Adrenal gland (tissue), 12 donors: Measurements from ENCODE around the gene USP6NL. TPM values are rescaled to one million over a fixed set of nuclear protein-coding genes. Genes with fewer than 3 reads are reported as not detected.
A peak's percentile ranks its signal among the peaks of the same experiment; 100 is the strongest.

Source experiments
- DNase-seq, 7 donors: peaks; one replicate each; pipeline ENCODE4 v3.0.0-alpha.2; 2019 to 2020
- H3K27ac ChIP-seq, 5 donors: fragments of 200-600 bp; sonication (generic) in 4 of 5; 1 replicate in 3 of 5; 2 replicates in 2 of 5; pipeline versions ENCODE4 v1.5.1 to v1.8.0; 2016 to 2020; ENCODE audit warnings: mild to moderate bottlenecking in 1 of 5
- H3K27me3 ChIP-seq: fragments of 200-600 bp; 2 replicates; pipeline ENCODE4 v1.8.0; 2021
- H3K36me3 ChIP-seq, 2 donors: fragments of 200-600 bp; replicated peaks in 1 of 2; 1 replicate in 1 of 2; 2 replicates in 1 of 2; pipeline versions ENCODE4 v1.5.1 to v1.8.0; 2018 to 2022
- H3K4me1 ChIP-seq, 2 donors: fragments of 200-600 bp; replicated peaks in 1 of 2; 1 replicate in 1 of 2; 2 replicates in 1 of 2; pipeline versions ENCODE4 v1.5.1 to v1.8.0; 2018 to 2021
- H3K4me3 ChIP-seq, 4 donors: fragments of 200-600 bp; sonication (generic) in 3 of 4; one replicate each; pipeline ENCODE4 v1.5.1; 2016 to 2018
- H3K9me3 ChIP-seq, 3 donors: fragments of 200-600 bp; sonication (generic) in 1 of 3; replicated peaks in 1 of 3; 1 replicate in 2 of 3; 2 replicates in 1 of 3; pipeline versions ENCODE4 v1.5.1 to v1.8.0; 2016 to 2021
- POLR2A ChIP-seq, 2 donors: fragments of 450-650 bp; IDR thresholded peaks; one replicate each; pipeline ENCODE4 v1.6.1; 2017; ENCODE audit warnings: antibody characterized with exemption in 2 of 2, mild to moderate bottlenecking in 2 of 2, moderate library complexity in 1 of 2
- WGBS, 4 donors: extraction: QIAGEN DNeasy Blood & Tissue Kit in 2 of 4; methylation state at CpG; one replicate each; pipeline versions ENCODE4 v1.1.5 to v1.1.7; 2013 to 2017; 5-methylcytosine and 5-hydroxymethylcytosine counted together
- intact Hi-C, 2 donors: fragments of 100-400 bp; cut with DNase I; formaldehyde crosslinking; loops; one replicate each; pipeline versions ENCODE4 v1.14.1 to v1.15.0; 2022 to 2023
- polyA plus RNA-seq, 3 donors: library from polyadenylated mRNA; stranded (reverse); fragments of 200-250 nt in 2 of 3; fragments of 350-450 nt in 1 of 3; fragmentation: Illumina TruSeq in 1 of 3; extraction: RNeasy Lipid Tissue Mini Kit (QIAGEN cat#74804) in 1 of 3; gene quantifications; one replicate each; pipeline ENCODE4 v1.2.3, GENCODE V29; 2013 to 2014
- total RNA-seq, 9 donors: library from RNA; depleted of rRNA in 4 of 9; stranded (reverse); fragments of >200 nt in 4 of 9; fragments of 120-200 nt in 1 of 9; fragmentation: NEBNext Ultra II Directional in 1 of 9; extraction: Animal tissue kit (Norgen Biotek cat#: 25700) in 1 of 9; gene quantifications; one replicate each; pipeline versions ENCODE4 v1.1.0 to v1.2.4, GENCODE V29; 2013 to 2023
- TF ChIP-seq, protein P1 (sequence below), 6 experiments: fragments of 450-650 bp in 4 of 6; fragments of 200-600 bp in 2 of 6; sonication (generic) in 1 of 6; IDR thresholded peaks; 1 replicate in 5 of 6; 2 replicates in 1 of 6; pipeline versions ENCODE4 v1.5.1 to v1.8.0; 2016 to 2021; ENCODE audit warnings: antibody characterized with exemption in 6 of 6, mild to moderate bottlenecking in 2 of 6, moderate library complexity in 1 of 6
- donor health status: healthy with polysubstance abuse.
- donor health status: Bipolar disorder and iron deficiency.
- donor health status: DM: yes; HTN: yes; CAD: no.
- donor health status: DM: no; HTN: no; CAD: no.
- donor health status: DM: no; HTN: no; CAD: no.
- donor health status: DM: yes; HTN: yes; CAD: no.

The USP6NL gene
- total and polyA plus RNA-seq, 12 donors = 3.5 to 35.1 (median 19.8) TPM

DNA sequence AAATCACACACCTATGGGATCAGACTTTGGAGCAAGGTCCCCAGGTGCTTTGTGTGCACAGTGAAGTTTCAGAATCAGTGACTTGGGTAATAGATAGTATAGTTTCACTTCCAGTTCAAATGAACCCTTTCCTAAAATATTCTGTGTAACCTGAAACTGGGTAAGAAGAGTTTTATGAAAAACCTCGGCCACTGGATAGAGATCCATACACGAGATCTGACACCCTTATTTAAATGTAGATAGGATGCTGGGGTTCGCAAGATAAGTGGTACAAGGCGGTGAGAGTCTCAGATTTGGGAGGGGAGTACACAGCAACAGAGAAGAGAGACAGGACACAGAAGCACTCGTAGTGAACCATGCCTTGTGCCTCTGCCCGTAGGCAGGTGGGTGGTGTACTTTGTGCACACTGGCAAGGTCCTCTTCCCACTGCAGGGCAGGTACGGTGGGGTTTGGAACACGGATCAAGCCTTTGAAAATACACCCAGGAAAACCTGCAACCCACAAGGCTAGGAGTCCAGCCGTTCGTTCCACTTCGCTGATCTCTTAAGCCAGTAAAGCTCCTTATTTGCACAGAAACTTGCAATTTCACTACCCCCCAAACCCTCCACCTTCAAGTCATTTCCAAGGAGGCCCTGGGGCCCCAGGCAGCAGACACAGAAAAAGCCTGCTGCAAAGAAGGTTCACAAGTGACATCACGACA is 162.8 kb downstream of the USP6NL start:
- intact Hi-C loops = no loop called here
- Histone ChIP-seq H3K27me3 (no peaks in the 10 kb centered on the region), H3K27ac (no peak overlapping the region), H3K9me3 (no peaks in the 10 kb centered on the region), H3K36me3 (no peaks in the 10 kb centered on the region), H3K4me1 (no peaks in the 10 kb centered on the region), H3K4me3 (no peak overlapping the region)
- DNase-seq = peak in 1 of 7 donors; percentile 20
- no peak for TF ChIP-seq POLR2A (IDR thresholded peaks at IDR 0.05)
- TF ChIP-seq, protein P1, sequence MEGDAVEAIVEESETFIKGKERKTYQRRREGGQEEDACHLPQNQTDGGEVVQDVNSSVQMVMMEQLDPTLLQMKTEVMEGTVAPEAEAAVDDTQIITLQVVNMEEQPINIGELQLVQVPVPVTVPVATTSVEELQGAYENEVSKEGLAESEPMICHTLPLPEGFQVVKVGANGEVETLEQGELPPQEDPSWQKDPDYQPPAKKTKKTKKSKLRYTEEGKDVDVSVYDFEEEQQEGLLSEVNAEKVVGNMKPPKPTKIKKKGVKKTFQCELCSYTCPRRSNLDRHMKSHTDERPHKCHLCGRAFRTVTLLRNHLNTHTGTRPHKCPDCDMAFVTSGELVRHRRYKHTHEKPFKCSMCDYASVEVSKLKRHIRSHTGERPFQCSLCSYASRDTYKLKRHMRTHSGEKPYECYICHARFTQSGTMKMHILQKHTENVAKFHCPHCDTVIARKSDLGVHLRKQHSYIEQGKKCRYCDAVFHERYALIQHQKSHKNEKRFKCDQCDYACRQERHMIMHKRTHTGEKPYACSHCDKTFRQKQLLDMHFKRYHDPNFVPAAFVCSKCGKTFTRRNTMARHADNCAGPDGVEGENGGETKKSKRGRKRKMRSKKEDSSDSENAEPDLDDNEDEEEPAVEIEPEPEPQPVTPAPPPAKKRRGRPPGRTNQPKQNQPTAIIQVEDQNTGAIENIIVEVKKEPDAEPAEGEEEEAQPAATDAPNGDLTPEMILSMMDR (IDR thresholded peaks at IDR 0.05) = no peak
- WGBS, 4 donors = 55 to 66% (median 60%) methylated on average over 12 of the region's 12 CpGs

DNA sequence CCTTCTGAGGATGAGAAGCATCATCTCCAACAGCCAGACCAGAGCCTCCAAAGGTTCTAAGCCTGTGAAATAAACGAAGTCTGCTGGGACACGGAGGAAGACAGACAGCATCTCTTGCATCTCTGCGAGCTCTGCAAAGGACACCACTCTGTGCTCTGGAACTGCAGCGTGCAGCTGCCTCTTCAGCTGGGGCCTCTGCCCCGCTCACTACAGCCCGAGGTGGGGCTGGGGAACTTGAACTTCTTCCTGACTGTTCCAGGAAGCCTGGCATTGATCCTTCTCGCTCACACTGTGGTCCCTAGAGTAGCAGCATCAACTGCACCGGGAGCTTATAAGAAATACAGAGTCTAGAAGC is 163.3 kb downstream of the USP6NL start:
- 56 to 68% (median 63%) methylated on average over 5 to 8 of the region's 8 CpGs for WGBS, 4 donors
- TF ChIP-seq, protein P1 (IDR thresholded peaks at IDR 0.05) = no peak
- no peak for TF ChIP-seq POLR2A (IDR thresholded peaks at IDR 0.05)
- intact Hi-C loops = no loop called here
- DNase-seq = peak in 1 of 7 donors; percentile 39
- Histone ChIP-seq H3K27me3 (no peaks in the 10 kb centered on the region), H3K27ac (no peak overlapping the region), H3K4me1 (no peaks in the 10 kb centered on the region), H3K36me3 (no peaks in the 10 kb centered on the region), H3K9me3 (no peaks in the 10 kb centered on the region), H3K4me3 (no peak overlapping the region)

DNA sequence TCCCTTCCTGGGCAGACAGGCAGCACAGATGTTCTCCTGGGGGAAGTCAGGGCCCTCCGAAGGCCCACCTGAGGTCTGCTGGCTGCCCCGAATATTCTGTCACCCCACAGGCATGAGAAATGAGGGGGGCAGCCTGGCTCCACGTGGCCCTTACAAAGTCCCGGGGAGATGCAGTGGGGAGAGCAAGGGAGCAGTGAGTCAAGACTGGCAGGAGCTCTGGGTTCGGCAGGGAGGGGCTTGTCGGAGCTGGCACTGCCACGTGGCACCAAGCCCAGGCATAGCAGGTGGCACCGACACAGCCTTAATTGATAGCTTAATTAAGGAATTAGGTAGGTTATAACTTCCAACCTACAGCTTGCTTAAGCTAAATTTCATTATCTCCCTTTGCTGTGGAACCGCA is 163.9 kb downstream of the USP6NL start:
- peak in 1 of 7 donors; percentile 11 for DNase-seq
- H3K4me3 ChIP-seq = no peak overlapping the region
- no peaks in the 10 kb centered on the region for H3K36me3 ChIP-seq
- H3K9me3 ChIP-seq = no peaks in the 10 kb centered on the region
- H3K27ac ChIP-seq = no peak overlapping the region
- no peaks in the 10 kb centered on the region for H3K4me1 ChIP-seq
- no peak for TF ChIP-seq POLR2A (IDR thresholded peaks at IDR 0.05)
- TF ChIP-seq, protein P1 (IDR thresholded peaks at IDR 0.05) = no peak
- intact Hi-C loops = no loop called here
- no peaks in the 10 kb centered on the region for H3K27me3 ChIP-seq
- 75 to 95% (median 79%) methylated on average over 4 to 9 of the region's 9 CpGs for WGBS, 4 donors

DNA sequence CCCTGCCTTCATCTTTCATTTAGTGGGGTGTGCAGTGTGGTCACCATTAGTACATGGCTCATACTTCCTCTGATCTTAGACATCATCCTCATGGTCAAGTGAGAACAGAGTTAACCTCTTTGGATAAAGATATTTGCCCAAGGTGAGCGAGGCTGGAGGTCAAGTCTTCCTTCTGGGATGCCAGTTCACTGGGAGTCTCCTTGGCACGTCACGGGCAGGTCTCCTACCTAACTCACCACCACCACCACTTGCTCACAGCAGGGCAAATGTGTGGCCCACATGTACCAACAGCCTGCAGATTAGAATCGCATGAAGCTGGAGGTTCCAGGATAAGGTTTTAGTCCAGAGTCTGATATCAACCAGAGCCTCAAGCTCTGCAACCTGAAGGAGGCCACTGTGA is 164.6 kb downstream of the USP6NL start:
- Histone ChIP-seq H3K4me1 (no peaks in the 10 kb centered on the region), H3K9me3 (no peaks in the 10 kb centered on the region), H3K27me3 (no peaks in the 10 kb centered on the region), H3K4me3 (no peak overlapping the region), H3K27ac (no peak overlapping the region), H3K36me3 (no peaks in the 10 kb centered on the region)
- TF ChIP-seq, protein P1 (IDR thresholded peaks at IDR 0.05) = no peak
- TF ChIP-seq POLR2A (IDR thresholded peaks at IDR 0.05) = no peak
- intact Hi-C loops = no loop called here
- DNase-seq = peak in 1 of 7 donors; percentile 20
- 82 to 96% (median 86%) methylated on average over 3 to 4 of the region's 4 CpGs for WGBS, 4 donors
